NCI-H345 treated with DMSO at 0.1 percent for 48 hours (cell line): ENCODE data around the gene PRRT1.

Experiments
- DNase-seq: peaks from one replicate; lab custom pipeline; 2025; ENCODE audit not compliant: unreplicated experiment; lab: John Stamatoyannopoulos, UW

The PRRT1 gene

GRCh38 chr6:32127717-32128592, 23.8 kb downstream of the PRRT1 start, which contains the start of gene ATF6B:
Gene ATF6B (minus strand): TSS chr6:32128246. CDS start chr6:32128207, 39 bp downstream.
- DNase-seq: peak; percentile 99

- no peak for DNase-seq
Observed at GRCh38 chr6:32127409-32127716, 24.4 kb downstream of the PRRT1 start.

GRCh38 chr6:32126880-32127279, 24.9 kb downstream of the PRRT1 start:
- no peak for DNase-seq

GRCh38 chr6:32123681-32124080, 28.1 kb downstream of the PRRT1 start:
- DNase-seq: no peak

GRCh38 chr6:32120573-32121059, 31.1 kb downstream of the PRRT1 start:
- no peak for DNase-seq

GRCh38 chr6:32118782-32119628, 32.7 kb downstream of the PRRT1 start:
- peak; percentile 30 for DNase-seq

- no peak for DNase-seq
Observed at GRCh38 chr6:32117461-32117860, 34.3 kb downstream of the PRRT1 start.

- DNase-seq: no peak
Observed at GRCh38 chr6:32116674-32117073, 35.1 kb downstream of the PRRT1 start.

GRCh38 chr6:32115623-32116022, 36.1 kb downstream of the PRRT1 start:
- DNase-seq: no peak

- no peak for DNase-seq
Observed at GRCh38 chr6:32114796-32115195, 36.9 kb downstream of the PRRT1 start.

GRCh38 chr6:32113386-32114352, 38.1 kb downstream of the PRRT1 start:
- no peak for DNase-seq

GRCh38 chr6:32112431-32112980, 39.2 kb downstream of the PRRT1 start:
- no peak for DNase-seq

GRCh38 chr6:32111424-32112066, 40.2 kb downstream of the PRRT1 start:
- no peak for DNase-seq

- DNase-seq: no peak
Observed at GRCh38 chr6:32110632-32111031, 41.1 kb downstream of the PRRT1 start.

GRCh38 chr6:32109765-32110160, 42.0 kb downstream of the PRRT1 start:
- DNase-seq: no peak

- no peak for DNase-seq
Observed at GRCh38 chr6:32109114-32109764, 42.5 kb downstream of the PRRT1 start, which contains the start of gene TNXB. Gene TNXB (minus strand): TSS chr6:32109338. CDS start chr6:32098198, 11,140 bp downstream.

GRCh38 chr6:32108727-32109113, 43.0 kb downstream of the PRRT1 start:
- DNase-seq: no peak

GRCh38 chr6:32108094-32108627, 43.6 kb downstream of the PRRT1 start:
- DNase-seq: no peak

GRCh38 chr6:32107406-32107805, 44.3 kb downstream of the PRRT1 start:
- DNase-seq: no peak
